Heart left ventricle (tissue), 13 donors: ENCODE results near the gene CHMP2A.

Experiments
- CTCF ChIP-seq, 12 donors: fragments of 200-600 bp; sonication (generic) in 4 of 12; IDR thresholded peaks; one replicate each; pipeline versions ENCODE4 v1.5.0 to v1.8.0; 2018 to 2022; ENCODE audit warnings: antibody characterized with exemption in 12 of 12, mild to moderate bottlenecking in 5 of 12
- POLR2A ChIP-seq, 2 donors: fragments of 450-650 bp; IDR thresholded peaks; one replicate each; pipeline ENCODE4 v1.6.1; 2017; ENCODE audit warnings: antibody characterized with exemption in 2 of 2, mild to moderate bottlenecking in 2 of 2, moderate library complexity in 2 of 2
- donor health status: ischemic (EF 13 %, LVEDD 7.1; RV severe dilation, severe dysfunction).
- donor health status: DM: no; HTN: yes; CAD: no.
- donor health status: DM: no; HTN: no; CAD: no.
- donor health status: ischemic (EF 25% LVEDD 6.9; RV normal size, moderate dysfunction).
- donor health status: ischemic (EF 25% LVEDD 5.7; RV mildly dilated, moderate dysfunction).
- donor health status: ischemic (EF 35%, LVEDD 5.7; RV mildly dilated, moderate dysfunction).
- donor health status: nonischemic (EF 11% LVEDD 7.7; RV severe dilation, severe dysfunction).
- donor health status: DM: yes; HTN: yes; CAD: no.
- donor health status: PGD.
- donor health status: ischemic (EF 29% LVEDD 5.4; RV normal size, mild dysfunction).
- donor health status: nonischemic (EF 23%, LVEDD 6.1; RV moderate dilation, normal function).

GRCh38 chr19:58584498-58585441, 29.9 kb upstream of the CHMP2A start:
- TF ChIP-seq CTCF (IDR thresholded peaks at IDR 0.05) (no peak), POLR2A (IDR thresholded peaks at IDR 0.05) (no peak)
